ENCODE results near the gene NMNAT3. TPM values are rescaled to one million over a fixed set of nuclear protein-coding genes. Genes with fewer than 3 reads are reported as not detected.

Gene NMNAT3
- polyA plus RNA-seq, 1 of the 3 experiments (the other 2 are of a cell fraction) = not detected

GRCh38 chr3:139537795-139538621 lies 139.8 kb downstream of the NMNAT3 start (continued):
- TF ChIP-seq USF2 (IDR thresholded peaks at IDR 0.05; ENCODE audit: borderline replicate concordance, low read depth, low read length) (no peak), RCOR1 (IDR thresholded peaks at IDR 0.05; ENCODE audit: low read length) (no peak), POLR2AphosphoS5 (IDR thresholded peaks at IDR 0.05; ENCODE audit: low read depth, low read length) (no peak)

GRCh38 chr3:139537361-139537760 lies 140.4 kb downstream of the NMNAT3 start:
- Histone ChIP-seq H3K79me2 (ENCODE audit: insufficient read depth) (no peaks in the 10 kb centered on the region), H3K27ac (ENCODE audit: low read depth in 2 of 2, low read length in 1 of 2) (peak overlapping the region in 1 of 2 experiments; percentile 100; a peak in 3 of 4 replicates), H3K9me3 (no peaks in the 10 kb centered on the region), H4K20me1 (ENCODE audit: insufficient read depth) (no peaks in the 10 kb centered on the region), H2AFZ (ENCODE audit: low read depth) (no peak overlapping the region), H3K4me1 (ENCODE audit: control insufficient read depth in 1 of 2, insufficient read depth in 2 of 2, low read depth in 1 of 2, low read length in 1 of 2) (peaks cover 49 to 78% of the 10 kb centered on the region in 2 experiments), H3K9ac (no peak overlapping the region), H3K36me3 (replicated peaks in 1 of 2; ENCODE audit: control insufficient read depth in 1 of 2, insufficient read depth in 2 of 2, low read length in 1 of 2) (no peaks in the 10 kb centered on the region), H3F3A (replicated peaks; ENCODE audit: insufficient read depth) (peaks cover 8% of the 10 kb centered on the region), H3K4me3 (ENCODE audit: low read depth in 2 of 2, low read length in 1 of 2) (peak overlapping the region in 1 of 2 experiments; percentile 68; a peak in 1 of 4 replicates), H3K27me3 (ENCODE audit: insufficient read depth) (no peaks in the 10 kb centered on the region), H3K4me2 (no peak overlapping the region), H3K9me2 (no peaks in the 10 kb centered on the region)
- peak; percentile 64 for DNase-seq
- ChIA-PET POLR2A (interaction anchor here (1.0 kb wide), 1 partner anchor 19 kb away, joined by 3 read pairs; no protein-coding TSS in a partner anchor), CTCF (interaction anchor here (0.9 to 1.4 kb wide), 2 partner anchors 25 to 109 kb away, joined by 3 to 4 read pairs; no protein-coding TSS in a partner anchor)
- TF ChIP-seq IRF3 (IDR thresholded peaks at IDR 0.05; ENCODE audit: low read depth, low read length) (no peak), ZBTB33 (IDR thresholded peaks at IDR 0.05; ENCODE audit: borderline replicate concordance, low read depth) (no peak), FOSL2 (IDR thresholded peaks at IDR 0.05; ENCODE audit: borderline replicate concordance, low read depth) (peak; percentile 78; the same call in 1 of the 2 replicates), FOXJ3 (CRISPR knock-in tag; IDR thresholded peaks at IDR 0.05) (no peak), MXI1 (IDR thresholded peaks at IDR 0.05; ENCODE audit: low read depth, low read length) (0 out of 2 replicates have a peak, but pooled peaks have one; percentile 40), TCF12 (IDR thresholded peaks at IDR 0.05) (peak; percentile 80), RXRA (IDR thresholded peaks at IDR 0.05; ENCODE audit: borderline replicate concordance, low read depth) (no peak), REST (IDR thresholded peaks at IDR 0.05; ENCODE audit: low read depth, low read length) (no peak), NRF1 (IDR thresholded peaks at IDR 0.05; ENCODE audit: low read depth, low read length) (no peak), SIN3A (IDR thresholded peaks at IDR 0.05; ENCODE audit: borderline replicate concordance, low read depth, low read length) (no peak), RCOR1 (IDR thresholded peaks at IDR 0.05; ENCODE audit: low read length) (peak; percentile 81), FOXM1 (IDR thresholded peaks at IDR 0.05; ENCODE audit: low read depth) (no peak), CTCF (IDR thresholded peaks at IDR 0.05) (no peak), SMC3 (IDR thresholded peaks at IDR 0.05; ENCODE audit: low read depth, low read length) (no peak), JUND (IDR thresholded peaks at IDR 0.05) (peak; percentile 69), GATA2 (CRISPR knock-in tag; IDR thresholded peaks at IDR 0.05) (peak; percentile 81), MAX (IDR thresholded peaks at IDR 0.05; ENCODE audit: low read depth) (no peak)
